A549 (cell line): Measurements from ENCODE around the gene MEIS1. TPM values are rescaled to one million over a fixed set of nuclear protein-coding genes. Genes with fewer than 3 reads are reported as not detected.

Experiments
- ATAC-seq, 2 experiments: fragments of 200-7000 bp in 1 of 2; fragments of >200 bp in 1 of 2; cut with Nextera tagmentation in 1 of 2; cut with Tn5 transposase in 1 of 2; 3 replicates each; pipeline versions ENCODE4 v1.8.0 to v1.9.1; 2018 to 2020; ENCODE audit warnings: mild to moderate bottlenecking in 1 of 2, moderate library complexity in 1 of 2
- CTCF ChIA-PET: fragments of 300-600 bp; sonication (Branson Sonifier 250); formaldehyde crosslinking; extraction: SDS; loops from one replicate; lab custom pipeline; 2021; ENCODE audit warnings: antibody characterized with exemption, inconsistent platforms; lab: Yijun Ruan, JAX
- POLR2A ChIA-PET: fragments of 350-600 bp; formaldehyde crosslinking; extraction: SDS; loops from one replicate; lab custom pipeline; 2021; ENCODE audit warnings: antibody characterized with exemption, inconsistent platforms; lab: Yijun Ruan, JAX
- DNase-seq, 2 experiments: peaks; one replicate each; pipeline versions ENCODE4 v3.0.0 to v3.0.0-alpha.2; 2011 to 2016; ENCODE audit warnings: low read depth in 1 of 2, low spot score in 1 of 2
- FAIRE-seq: peaks from 2 replicates; lab custom pipeline; 2011; peaks lifted over from hg19 to GRCh38; lab: Jason Lieb, UNC
- H3K27ac ChIP-seq, 2 experiments: fragments of >200 bp; sonication (Bioruptor Twin); formaldehyde crosslinking; 3 replicates each; pipeline ENCODE4 v1.5.1; 2016 to 2017
- H3K4me1 ChIP-seq: fragments of >200 bp; sonication (Bioruptor Twin); formaldehyde crosslinking; 3 replicates; pipeline ENCODE4 v1.6.1; 2016
- H3K4me2 ChIP-seq: fragments of >200 bp; sonication (Bioruptor Twin); formaldehyde crosslinking; 3 replicates; pipeline ENCODE4 v1.6.1; 2016
- H3K4me3 ChIP-seq: fragments of >200 bp; sonication (Bioruptor Twin); formaldehyde crosslinking; 3 replicates; pipeline ENCODE4 v1.5.1; 2016
- H3K9me3 ChIP-seq: fragments of >200 bp; sonication (Bioruptor Twin); formaldehyde crosslinking; 3 replicates; pipeline ENCODE4 v1.6.1; 2016
- ATOH8 ChIP-seq: fragments of 250-450 bp; sonication (Bioruptor Pico); IDR thresholded peaks from 2 replicates; pipeline ENCODE4 v1.5.0; 2020; ENCODE audit warnings: low read depth, mild to moderate bottlenecking, moderate library complexity
- EHMT2 ChIP-seq: fragments of 200-600 bp; sonication (generic); IDR thresholded peaks from 2 replicates; pipeline ENCODE4 v1.6.1; 2016; ENCODE audit warnings: antibody characterized with exemption, low read depth, mild to moderate bottlenecking, moderate library complexity
- EP300 ChIP-seq, 2 experiments: fragments of >200 bp; sonication (Bioruptor Twin); formaldehyde crosslinking; IDR thresholded peaks; 2 replicates in 1 of 2; 3 replicates in 1 of 2; pipeline ENCODE4 v1.6.1; 2016 to 2017
- FOXS1 ChIP-seq: fragments of 250-450 bp; sonication (Bioruptor Pico); IDR thresholded peaks from 2 replicates; pipeline ENCODE4 v1.5.0; 2020; ENCODE audit warnings: mild to moderate bottlenecking, moderate library complexity
- GATA3 ChIP-seq: IDR thresholded peaks from 2 replicates; pipeline ENCODE4 v1.6.1; 2012; ENCODE audit warnings: borderline replicate concordance
- HES2 ChIP-seq: fragments of >200 bp; sonication (Bioruptor Twin); formaldehyde crosslinking; IDR thresholded peaks from 2 replicates; pipeline ENCODE4 v1.6.1; 2016
- HOXB13 ChIP-seq: fragments of 250-450 bp; sonication (Bioruptor Pico); IDR thresholded peaks from 2 replicates; pipeline ENCODE4 v1.5.0; 2020; ENCODE audit warnings: low read depth, mild to moderate bottlenecking, moderate library complexity
- HOXB5 ChIP-seq: fragments of 250-450 bp; sonication (Bioruptor Pico); IDR thresholded peaks from 2 replicates; pipeline ENCODE4 v1.5.0; 2020; ENCODE audit warnings: mild to moderate bottlenecking, moderate library complexity
- MAFK ChIP-seq: fragments of 450-650 bp; IDR thresholded peaks from 2 replicates; pipeline ENCODE4 v1.6.1; 2014; ENCODE audit not compliant: partially characterized antibody
- NFE2L2 ChIP-seq: fragments of 150-350 bp; conservative IDR thresholded peaks from 2 replicates; pipeline ENCODE4 v1.6.1; 2014; ENCODE audit warnings: low read length
- POLR2AphosphoS2 ChIP-seq: conservative IDR thresholded peaks from 2 replicates; pipeline ENCODE4 v1.6.1; 2012; ENCODE audit warnings: low read length, improper control_type of control experiment, inconsistent platforms
- RAD21 ChIP-seq, 2 experiments: fragments of >200 bp in 1 of 2; sonication (Bioruptor Twin) in 1 of 2; formaldehyde crosslinking in 1 of 2; IDR thresholded peaks in 1 of 2; conservative IDR thresholded peaks in 1 of 2; 2 replicates in 1 of 2; 3 replicates in 1 of 2; pipeline ENCODE4 v1.6.1; 2012 to 2018; ENCODE audit warnings: inconsistent platforms in 1 of 2
- RFX5 ChIP-seq: fragments of 450-650 bp; IDR thresholded peaks from 2 replicates; pipeline ENCODE4 v1.7.1; 2014; ENCODE audit warnings: antibody characterized with exemption, mild to moderate bottlenecking, moderate library complexity
- SMC3 ChIP-seq: fragments of >200 bp; sonication (Bioruptor Twin); formaldehyde crosslinking; IDR thresholded peaks from 3 replicates; pipeline ENCODE4 v1.6.1; 2018; ENCODE audit warnings: inconsistent platforms
- SREBF2 ChIP-seq: fragments of 450-650 bp; IDR thresholded peaks from 2 replicates; pipeline ENCODE4 v1.6.1; 2014; ENCODE audit warnings: mild to moderate bottlenecking, moderate library complexity
- TP53 ChIP-seq: fragments of 250-450 bp; sonication (Bioruptor Pico); IDR thresholded peaks from 2 replicates; pipeline ENCODE4 v1.5.0; 2021; ENCODE audit warnings: mild to moderate bottlenecking, moderate library complexity
- ZNF302 ChIP-seq: fragments of 250-450 bp; sonication (Bioruptor Pico); IDR thresholded peaks from 2 replicates; pipeline ENCODE4 v1.9.0; 2021; ENCODE audit warnings: inconsistent platforms, mild to moderate bottlenecking, moderate library complexity
- WGBS: methylation state at CpG from one replicate; pipeline ENCODE4 v1.1.6; 2017; ENCODE audit errors: missing lambda C conversion rate; 5-methylcytosine and 5-hydroxymethylcytosine counted together
- polyA plus RNA-seq, 4 experiments: library from polyadenylated mRNA; depleted of rRNA in 3 of 4; stranded (reverse); fragments of >200 nt; fragmentation: RNase III in 1 of 4; extraction: RNeasy Plus Mini Kit Qiagen cat#74134 plus additional on column Dnase treatment in 1 of 4; gene quantifications; 2 replicates in 3 of 4; 3 replicates in 1 of 4; pipeline ENCODE4 v1.2.3, GENCODE V29; 2011 to 2017
- TF ChIP-seq, protein P1 (sequence below): IDR thresholded peaks from 2 replicates; pipeline ENCODE4 v1.6.1; 2012; ENCODE audit warnings: low read depth, borderline replicate concordance

The MEIS1 gene
- polyA plus RNA-seq, 2 of the 4 experiments (the other 2 are of a cell fraction) = 1.9 to 4.2 TPM

- POLR2A ChIA-PET = no interaction called here
- H3K4me2 ChIP-seq = no peak overlapping the region
- CTCF ChIA-PET = interaction anchor here (1.1 kb wide), 2 partner anchors 11 to 1591 kb away, joined by 3 to 6 read pairs; no protein-coding TSS in a partner anchor
- DNase-seq = no peak
- H3K4me1 ChIP-seq = peaks cover 3% of the 10 kb centered on the region; the same call in 1 of the 3 replicates
- no peak for FAIRE-seq
- H3K4me3 ChIP-seq = no peak overlapping the region
- TF ChIP-seq RFX5 (no peak), RAD21 (conservative IDR thresholded peaks at IDR 0.05 in 1 of 2, IDR thresholded peaks at IDR 0.05 in 1 of 2) (no peak), SREBF2 (no peak), POLR2AphosphoS2 (no peak), GATA3 (no peak), SMC3 (no peak), NFE2L2 (no peak), FOXS1 (CRISPR knock-in tag) (no peak), HOXB5 (CRISPR knock-in tag) (no peak), ZNF302 (CRISPR knock-in tag) (no peak), MAFK (no peak), HES2 (no peak), TP53 (CRISPR knock-in tag) (no peak)
- TF ChIP-seq, protein P1, sequence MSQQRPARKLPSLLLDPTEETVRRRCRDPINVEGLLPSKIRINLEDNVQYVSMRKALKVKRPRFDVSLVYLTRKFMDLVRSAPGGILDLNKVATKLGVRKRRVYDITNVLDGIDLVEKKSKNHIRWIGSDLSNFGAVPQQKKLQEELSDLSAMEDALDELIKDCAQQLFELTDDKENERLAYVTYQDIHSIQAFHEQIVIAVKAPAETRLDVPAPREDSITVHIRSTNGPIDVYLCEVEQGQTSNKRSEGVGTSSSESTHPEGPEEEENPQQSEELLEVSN = no peak
- H3K9me3 ChIP-seq = no peaks in the 10 kb centered on the region
- WGBS = 93% methylated on average over 20 of the region's 20 CpGs
- ATAC-seq = no peak
- no peak overlapping the region for H3K27ac ChIP-seq
Measured at GRCh38 chr2:66440708-66441497, 6.0 kb downstream of the MEIS1 start.

- CTCF ChIA-PET = no interaction called here
Measured at GRCh38 chr2:66441581-66442320, 6.8 kb downstream of the MEIS1 start.

GRCh38 chr2:66442516-66443185, 7.7 kb downstream of the MEIS1 start:
- no peak overlapping the region for H3K27ac ChIP-seq
- TF ChIP-seq EHMT2 = no peak
- peak; percentile 17 for TF ChIP-seq MAFK
- no peak overlapping the region for H3K4me3 ChIP-seq
- H3K9me3 ChIP-seq = no peaks in the 10 kb centered on the region
- no peak overlapping the region for H3K4me2 ChIP-seq
- POLR2A ChIA-PET = no interaction called here
- WGBS = 76% methylated on average over 10 of the region's 10 CpGs
- CTCF ChIA-PET = interaction anchor here (0.7 kb wide), 1 partner anchor 45 kb away, joined by 3 read pairs; no protein-coding TSS in a partner anchor
- no peak for FAIRE-seq
- DNase-seq = no peak
- H3K4me1 ChIP-seq = no peaks in the 10 kb centered on the region
- ATAC-seq = no peak

More at GRCh38 chr2:66441581-66442320, 6.8 kb downstream of the MEIS1 start:
- Histone ChIP-seq H3K4me3 (no peak overlapping the region), H3K4me1 (no peaks in the 10 kb centered on the region), H3K27ac (no peak overlapping the region), H3K4me2 (no peak overlapping the region), H3K9me3 (no peaks in the 10 kb centered on the region)
- POLR2A ChIA-PET = no interaction called here
- no peak for FAIRE-seq
- no peak for TF ChIP-seq POLR2AphosphoS2
- no peak for TF ChIP-seq MAFK
- TF ChIP-seq EP300 (IDR thresholded peaks at IDR 0.05) = no peak
- TF ChIP-seq HOXB13 (CRISPR knock-in tag) = no peak
- TF ChIP-seq ATOH8 = no peak
- no peak for DNase-seq
- ATAC-seq = no peak
- 62% methylated on average over 6 of the region's 6 CpGs for WGBS
